ENCODE data around the gene GRIN3B. TPM values are rescaled to one million over a fixed set of nuclear protein-coding genes. Genes with fewer than 3 reads are reported as not detected.
"Not testable (repeated sequence)": the region's sequence is repeated elsewhere in the genome, so short reads cannot be mapped to it uniquely, and the experiment has no call there.

The GRIN3B gene
- not detected for total RNA-seq
- long read RNA-seq, partial matches to known transcripts: 0 of 1 reads
- long read RNA-seq, other reads (novel, unspliced or antisense): 1 of 1 reads

GRCh38 chr19:1000095-1000494, at the start of gene GRIN3B:
Gene GRIN3B, plus strand, starts transcription at chr19:1000419. Its CDS starts 19 bp downstream, at chr19:1000438.
- intact Hi-C loops (cut with DNase I): no loop called here

GRCh38 chr19:952049-952679, 48.1 kb upstream of the GRIN3B start:
- intact Hi-C loops (cut with DNase I): no loop called here
- no peak for DNase-seq (ENCODE audit: low spot score)

More at GRCh38 chr19:1000095-1000494, at the start of gene GRIN3B:
- peak; percentile 84 for DNase-seq (ENCODE audit: low spot score)

- intact Hi-C loops (cut with DNase I): no loop called here
- DNase-seq (ENCODE audit: low spot score): no peak
Measured at GRCh38 chr19:952680-953444, 47.4 kb upstream of the GRIN3B start.

GRCh38 chr19:953445-954271, 46.6 kb upstream of the GRIN3B start:
- intact Hi-C loops (cut with DNase I): no loop called here
- no peak for DNase-seq (ENCODE audit: low spot score)

GRCh38 chr19:954272-954671, 45.9 kb upstream of the GRIN3B start:
- intact Hi-C loops (cut with DNase I): no loop called here
- no peak for DNase-seq (ENCODE audit: low spot score)

GRCh38 chr19:954672-955494, 45.3 kb upstream of the GRIN3B start:
- no peak for DNase-seq (ENCODE audit: low spot score)
- intact Hi-C loops (cut with DNase I): no loop called here

- intact Hi-C loops (cut with DNase I): no loop called here
- no peak for DNase-seq (ENCODE audit: low spot score)
Measured at GRCh38 chr19:955803-956765, 44.1 kb upstream of the GRIN3B start.

GRCh38 chr19:956766-957440, 43.3 kb upstream of the GRIN3B start:
- intact Hi-C loops (cut with DNase I): no loop called here

GRCh38 chr19:957578-957977, 42.6 kb upstream of the GRIN3B start:
- intact Hi-C loops (cut with DNase I); DNase-seq (ENCODE audit: low spot score): not testable (repeated sequence)

More at GRCh38 chr19:956766-957440, 43.3 kb upstream of the GRIN3B start:
- no peak for DNase-seq (ENCODE audit: low spot score)

- no peak for DNase-seq (ENCODE audit: low spot score)
- intact Hi-C loops (cut with DNase I): no loop called here
Measured at GRCh38 chr19:958967-959855, 41.0 kb upstream of the GRIN3B start.

- intact Hi-C loops (cut with DNase I): no loop called here
- DNase-seq (ENCODE audit: low spot score): no peak
Measured at GRCh38 chr19:960020-960419, 40.2 kb upstream of the GRIN3B start.

GRCh38 chr19:960601-960938, 39.6 kb upstream of the GRIN3B start:
- intact Hi-C loops (cut with DNase I): no loop called here
- DNase-seq (ENCODE audit: low spot score): no peak

GRCh38 chr19:961866-962620, 38.2 kb upstream of the GRIN3B start:
- intact Hi-C loops (cut with DNase I): no loop called here
- no peak for DNase-seq (ENCODE audit: low spot score)

GRCh38 chr19:962683-963400, 37.4 kb upstream of the GRIN3B start:
- DNase-seq (ENCODE audit: low spot score): no peak
- intact Hi-C loops (cut with DNase I): no loop called here

GRCh38 chr19:963486-963951, 36.7 kb upstream of the GRIN3B start:
- no peak for DNase-seq (ENCODE audit: low spot score)

More at GRCh38 chr19:963486-963951, 36.7 kb upstream of the GRIN3B start:
- intact Hi-C loops (cut with DNase I): no loop called here
